ENCODE results near the gene HACD2. TPM values are rescaled to one million over a fixed set of nuclear protein-coding genes. Genes with fewer than 3 reads are reported as not detected.
A peak's percentile ranks its signal among the peaks of the same experiment; 100 is the strongest.

HACD2 gene
- polyA plus RNA-seq, 1 of the 3 experiments (the other 2 are of a cell fraction) = 13.8 TPM

DNA sequence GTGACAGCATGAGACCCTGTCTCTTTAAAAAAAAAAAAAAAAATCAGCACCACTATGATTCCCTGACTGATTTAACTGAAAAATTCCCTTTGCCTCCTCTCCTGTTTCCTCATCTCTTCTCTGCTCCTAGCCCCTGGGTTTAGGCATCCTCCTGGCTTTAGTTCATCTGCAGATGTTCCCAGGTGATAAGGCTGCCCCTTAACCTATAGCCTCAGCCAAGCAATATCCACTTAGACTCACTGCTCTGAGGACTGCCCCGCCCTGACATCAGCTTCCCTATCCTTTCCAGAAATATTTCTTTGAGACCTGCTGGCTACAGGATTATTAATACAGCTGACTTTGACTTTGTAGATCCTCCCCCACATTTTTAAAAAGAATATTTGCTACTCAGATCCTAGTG is 39.4 kb upstream of the HACD2 start:
- H3F3A ChIP-seq (replicated peaks; ENCODE audit: insufficient read depth) = peaks cover 20% of the 10 kb centered on the region
- no peak overlapping the region for H3K4me2 ChIP-seq
- 100% methylated on average over 1 of the region's 1 CpG for WGBS (ENCODE audit: low lambda C conversion rate)
- ChIA-PET POLR2A (no interaction called here), CTCF (interaction anchor here (2.5 kb wide), 1 partner anchor 28 kb away, joined by 10 read pairs; no protein-coding TSS in a partner anchor)
- peaks cover 2 to 22% of the 10 kb centered on the region in 2 experiments; a peak in 3 of 4 replicates for H3K4me1 ChIP-seq (ENCODE audit: control insufficient read depth in 1 of 2, insufficient read depth in 2 of 2, low read depth in 1 of 2, low read length in 1 of 2)
- H3K9ac ChIP-seq = no peak overlapping the region
- H3K79me2 ChIP-seq (ENCODE audit: insufficient read depth) = no peaks in the 10 kb centered on the region; the same call in 1 of the 2 replicates
- H3K36me3 ChIP-seq (replicated peaks in 1 of 2; ENCODE audit: control insufficient read depth in 1 of 2, insufficient read depth in 2 of 2, low read length in 1 of 2) = peaks cover 70 to 91% of the 10 kb centered on the region in 2 experiments
- H4K20me1 ChIP-seq (ENCODE audit: insufficient read depth) = peaks cover 4% of the 10 kb centered on the region; the same call in 1 of the 2 replicates
- H3K27me3 ChIP-seq (ENCODE audit: insufficient read depth) = no peaks in the 10 kb centered on the region
- no peaks in the 10 kb centered on the region for H3K9me2 ChIP-seq
- no peak overlapping the region for H3K27ac ChIP-seq (ENCODE audit: low read depth in 2 of 2, low read length in 1 of 2)
- no peak for DNase-seq
- H3K9me3 ChIP-seq = no peaks in the 10 kb centered on the region
- TF ChIP-seq MEF2A (IDR thresholded peaks at IDR 0.05; ENCODE audit: borderline replicate concordance, low read depth) = no peak
- no peak for TF ChIP-seq YY1 (IDR thresholded peaks at IDR 0.05; ENCODE audit: low read depth)
- TF ChIP-seq CHD2 (IDR thresholded peaks at IDR 0.05; ENCODE audit: low read length, partially characterized antibody) = no peak
- no peak for TF ChIP-seq NRF1 (IDR thresholded peaks at IDR 0.05; ENCODE audit: low read depth, low read length)
- TF ChIP-seq JUND (IDR thresholded peaks at IDR 0.05) = no peak
- TF ChIP-seq, protein P1, sequence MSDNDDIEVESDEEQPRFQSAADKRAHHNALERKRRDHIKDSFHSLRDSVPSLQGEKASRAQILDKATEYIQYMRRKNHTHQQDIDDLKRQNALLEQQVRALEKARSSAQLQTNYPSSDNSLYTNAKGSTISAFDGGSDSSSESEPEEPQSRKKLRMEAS (IDR thresholded peaks at IDR 0.05; ENCODE audit: low read depth) = no peak
- TF ChIP-seq, protein P2, sequence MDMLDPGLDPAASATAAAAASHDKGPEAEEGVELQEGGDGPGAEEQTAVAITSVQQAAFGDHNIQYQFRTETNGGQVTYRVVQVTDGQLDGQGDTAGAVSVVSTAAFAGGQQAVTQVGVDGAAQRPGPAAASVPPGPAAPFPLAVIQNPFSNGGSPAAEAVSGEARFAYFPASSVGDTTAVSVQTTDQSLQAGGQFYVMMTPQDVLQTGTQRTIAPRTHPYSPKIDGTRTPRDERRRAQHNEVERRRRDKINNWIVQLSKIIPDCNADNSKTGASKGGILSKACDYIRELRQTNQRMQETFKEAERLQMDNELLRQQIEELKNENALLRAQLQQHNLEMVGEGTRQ (IDR thresholded peaks at IDR 0.05; ENCODE audit: borderline replicate concordance, low read depth, low read length) = no peak
- no peak for TF ChIP-seq SMC3 (IDR thresholded peaks at IDR 0.05; ENCODE audit: low read depth, low read length)
- no peak for TF ChIP-seq TCF12 (IDR thresholded peaks at IDR 0.05)
- TF ChIP-seq GABPA (IDR thresholded peaks at IDR 0.05; ENCODE audit: low read depth) = no peak
- TF ChIP-seq, protein P3, sequence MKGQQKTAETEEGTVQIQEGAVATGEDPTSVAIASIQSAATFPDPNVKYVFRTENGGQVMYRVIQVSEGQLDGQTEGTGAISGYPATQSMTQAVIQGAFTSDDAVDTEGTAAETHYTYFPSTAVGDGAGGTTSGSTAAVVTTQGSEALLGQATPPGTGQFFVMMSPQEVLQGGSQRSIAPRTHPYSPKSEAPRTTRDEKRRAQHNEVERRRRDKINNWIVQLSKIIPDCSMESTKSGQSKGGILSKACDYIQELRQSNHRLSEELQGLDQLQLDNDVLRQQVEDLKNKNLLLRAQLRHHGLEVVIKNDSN (IDR thresholded peaks at IDR 0.05; ENCODE audit: borderline replicate concordance, low read depth) = no peak
- no peak overlapping the region for H3K4me3 ChIP-seq (ENCODE audit: low read depth in 2 of 2, low read length in 1 of 2)
- no peak overlapping the region for H2AFZ ChIP-seq (ENCODE audit: low read depth)

DNA sequence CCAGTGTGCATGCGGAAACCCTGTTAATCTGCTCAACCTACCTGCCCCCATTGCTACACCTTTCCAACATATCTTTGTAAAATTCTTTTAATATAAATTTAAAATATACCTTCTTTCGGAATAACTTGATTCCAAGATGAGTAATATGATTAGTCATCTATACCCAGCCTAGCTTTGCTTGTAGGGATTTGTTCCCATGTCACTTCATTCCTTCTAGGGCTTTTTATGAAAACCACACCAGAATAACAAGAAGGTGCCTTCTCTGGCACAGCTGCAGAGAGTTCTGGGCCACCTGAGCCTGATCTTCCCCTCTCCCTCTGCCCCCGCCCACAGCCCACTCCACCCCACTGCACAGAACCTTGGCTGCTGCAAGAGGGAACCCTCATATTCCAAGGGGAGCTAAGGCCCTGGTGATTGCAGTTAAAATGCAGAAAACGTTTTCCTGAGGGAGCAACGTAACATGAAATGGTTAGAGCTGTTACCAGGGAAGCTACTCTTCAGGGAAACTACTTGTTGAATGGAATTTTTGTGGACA is 38.6 kb upstream of the HACD2 start:
- DNase-seq = no peak
- Histone ChIP-seq H3K36me3 (replicated peaks in 1 of 2; ENCODE audit: control insufficient read depth in 1 of 2, insufficient read depth in 2 of 2, low read length in 1 of 2) (peaks cover 67 to 87% of the 10 kb centered on the region in 2 experiments), H3K9me2 (no peaks in the 10 kb centered on the region), H3K27me3 (ENCODE audit: insufficient read depth) (no peaks in the 10 kb centered on the region), H3K9me3 (no peaks in the 10 kb centered on the region), H4K20me1 (ENCODE audit: insufficient read depth) (peaks cover 4% of the 10 kb centered on the region; the same call in 1 of the 2 replicates), H3K79me2 (ENCODE audit: insufficient read depth) (no peaks in the 10 kb centered on the region; the same call in 1 of the 2 replicates), H3F3A (replicated peaks; ENCODE audit: insufficient read depth) (peaks cover 22% of the 10 kb centered on the region), H3K9ac (no peak overlapping the region), H3K4me3 (ENCODE audit: low read depth in 2 of 2, low read length in 1 of 2) (no peak overlapping the region), H3K4me2 (peak overlapping the region; percentile 42; the same call in 1 of the 2 replicates), H3K4me1 (ENCODE audit: control insufficient read depth in 1 of 2, insufficient read depth in 2 of 2, low read depth in 1 of 2, low read length in 1 of 2) (peaks cover 8 to 27% of the 10 kb centered on the region in 2 experiments; a peak in 3 of 4 replicates), H3K27ac (ENCODE audit: low read depth in 2 of 2, low read length in 1 of 2) (peak overlapping the region in 1 of 2 experiments; percentile 14; a peak in 1 of 4 replicates), H2AFZ (ENCODE audit: low read depth) (no peak overlapping the region)
- POLR2A ChIA-PET = no interaction called here
- CTCF ChIA-PET = interaction anchor here (0.6 to 2.5 kb wide), 3 partner anchors 19 to 29 kb away, joined by 3 to 10 read pairs (median 6); no protein-coding TSS in a partner anchor
- WGBS (ENCODE audit: low lambda C conversion rate) = 61% methylated on average over 5 of the region's 5 CpGs
- TF ChIP-seq RXRA (IDR thresholded peaks at IDR 0.05; ENCODE audit: borderline replicate concordance, low read depth) (no peak), TCF12 (IDR thresholded peaks at IDR 0.05) (peak; percentile 22; the same call in 1 of the 2 replicates), FOSL2 (IDR thresholded peaks at IDR 0.05; ENCODE audit: borderline replicate concordance, low read depth) (peak; percentile 18; the same call in 1 of the 2 replicates)

Measured in SK-N-SH (cell line).